Measurements from ENCODE around the gene DNM3.

DNA sequence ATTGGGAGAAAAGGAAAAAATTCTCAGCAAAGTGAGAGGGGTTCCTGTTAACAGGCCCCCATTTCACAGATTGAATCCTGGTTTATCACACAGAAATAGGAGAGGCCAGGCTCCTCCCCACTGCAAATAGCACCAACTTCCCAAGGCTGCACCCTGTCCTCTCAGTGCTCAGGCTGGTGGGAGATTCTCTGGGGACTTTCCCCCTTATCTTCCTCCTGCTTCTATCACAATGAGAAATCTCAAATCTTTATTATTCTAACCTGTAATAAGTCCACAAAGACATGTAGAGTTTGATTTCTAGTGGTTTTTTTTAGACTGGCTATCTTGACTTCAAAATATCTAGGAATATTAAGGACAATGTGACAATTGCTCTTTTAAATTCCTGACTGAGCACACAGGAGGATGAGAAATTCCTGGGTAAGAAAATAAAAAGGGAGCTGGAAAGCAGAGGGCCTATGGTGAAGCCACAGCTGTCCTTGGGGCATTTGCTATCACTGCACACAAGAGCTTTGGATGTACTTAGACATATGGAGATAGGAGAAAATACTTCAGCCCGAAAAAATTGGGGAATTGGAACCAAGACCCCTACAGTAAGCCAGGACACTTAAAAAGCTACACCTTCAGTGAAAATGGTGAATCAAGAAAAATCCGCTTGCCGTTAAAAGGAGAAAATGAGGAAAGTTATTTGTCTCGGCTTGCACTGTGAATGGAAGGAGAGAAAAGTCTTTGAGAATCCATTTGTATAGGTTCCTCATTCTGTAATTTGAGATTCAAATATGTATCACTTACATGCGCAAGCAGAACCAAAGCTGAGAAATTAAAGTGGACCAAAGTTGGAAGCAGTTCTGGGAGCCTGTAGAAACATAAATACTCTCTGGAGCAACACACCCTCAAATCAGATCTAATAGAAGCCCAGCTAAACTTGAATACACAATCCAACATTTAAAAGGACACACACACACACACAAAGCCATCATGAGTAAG lies 513.3 kb downstream of the DNM3 start:
- TF ChIP-seq EZH2 (IDR thresholded peaks at IDR 0.05; ENCODE audit: borderline replicate concordance, insufficient read depth, low read depth, low read length, poor library complexity, severe bottlenecking), result no peak
- TF ChIP-seq, protein P1, sequence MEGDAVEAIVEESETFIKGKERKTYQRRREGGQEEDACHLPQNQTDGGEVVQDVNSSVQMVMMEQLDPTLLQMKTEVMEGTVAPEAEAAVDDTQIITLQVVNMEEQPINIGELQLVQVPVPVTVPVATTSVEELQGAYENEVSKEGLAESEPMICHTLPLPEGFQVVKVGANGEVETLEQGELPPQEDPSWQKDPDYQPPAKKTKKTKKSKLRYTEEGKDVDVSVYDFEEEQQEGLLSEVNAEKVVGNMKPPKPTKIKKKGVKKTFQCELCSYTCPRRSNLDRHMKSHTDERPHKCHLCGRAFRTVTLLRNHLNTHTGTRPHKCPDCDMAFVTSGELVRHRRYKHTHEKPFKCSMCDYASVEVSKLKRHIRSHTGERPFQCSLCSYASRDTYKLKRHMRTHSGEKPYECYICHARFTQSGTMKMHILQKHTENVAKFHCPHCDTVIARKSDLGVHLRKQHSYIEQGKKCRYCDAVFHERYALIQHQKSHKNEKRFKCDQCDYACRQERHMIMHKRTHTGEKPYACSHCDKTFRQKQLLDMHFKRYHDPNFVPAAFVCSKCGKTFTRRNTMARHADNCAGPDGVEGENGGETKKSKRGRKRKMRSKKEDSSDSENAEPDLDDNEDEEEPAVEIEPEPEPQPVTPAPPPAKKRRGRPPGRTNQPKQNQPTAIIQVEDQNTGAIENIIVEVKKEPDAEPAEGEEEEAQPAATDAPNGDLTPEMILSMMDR (IDR thresholded peaks at IDR 0.05), result no peak
